Measurements from ENCODE around the gene CNTFR.
A peak's percentile ranks its signal among the peaks of the same experiment; 100 is the strongest.

Gene CNTFR

GRCh38 chr9:34587271-34587670 lies 2.3 kb downstream of the CNTFR start:
- H3K9me3 Mint-ChIP-seq, result no peaks in the 10 kb centered on the region
- H3K36me3 Mint-ChIP-seq (ENCODE audit: low read depth), result no peaks in the 10 kb centered on the region
- DNase-seq, result no peak
- peaks cover 26% of the 10 kb centered on the region for H3K4me1 Mint-ChIP-seq (ENCODE audit: low read depth)
- H3K27me3 Mint-ChIP-seq, result peaks cover 90% of the 10 kb centered on the region
- no peak overlapping the region for H3K4me3 Mint-ChIP-seq
- no peak overlapping the region for H3K27ac Mint-ChIP-seq

- DNase-seq, result no peak
- Mint-ChIP-seq H3K27me3 (peaks cover 86% of the 10 kb centered on the region), H3K4me1 (ENCODE audit: low read depth) (peaks cover 18% of the 10 kb centered on the region), H3K27ac (no peak overlapping the region), H3K9me3 (no peaks in the 10 kb centered on the region), H3K4me3 (no peak overlapping the region), H3K36me3 (ENCODE audit: low read depth) (no peaks in the 10 kb centered on the region)
Measured at GRCh38 chr9:34585946-34586669, 3.4 kb downstream of the CNTFR start.

- Mint-ChIP-seq H3K36me3 (ENCODE audit: low read depth) (no peaks in the 10 kb centered on the region), H3K4me3 (no peak overlapping the region), H3K9me3 (no peaks in the 10 kb centered on the region), H3K4me1 (ENCODE audit: low read depth) (peaks cover 6% of the 10 kb centered on the region), H3K27me3 (peaks cover 86% of the 10 kb centered on the region), H3K27ac (no peak overlapping the region)
- no peak for DNase-seq
Measured at GRCh38 chr9:34584970-34585369, 4.6 kb downstream of the CNTFR start.

DNA sequence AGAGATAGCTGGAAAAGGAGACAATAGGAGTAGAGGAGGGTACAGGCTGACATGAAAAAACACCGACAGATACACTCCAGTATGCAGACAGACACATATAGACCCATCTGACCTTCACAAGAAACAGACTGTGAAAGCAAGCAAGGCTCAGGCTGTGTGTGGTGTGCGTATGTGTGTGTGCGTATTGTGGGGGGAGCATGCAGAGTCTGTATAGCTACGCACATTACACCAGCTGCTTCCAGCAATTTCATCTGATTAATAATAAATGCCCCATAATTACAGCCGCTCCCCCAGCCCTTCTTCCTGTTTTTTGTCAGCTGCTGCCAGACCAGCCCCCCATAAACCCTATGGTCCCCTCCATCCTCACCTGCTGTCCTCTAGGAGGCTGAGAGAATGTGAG lies 6.7 kb downstream of the CNTFR start:
- peaks cover 2% of the 10 kb centered on the region for H3K4me1 Mint-ChIP-seq (ENCODE audit: low read depth)
- no peak for DNase-seq
- H3K27me3 Mint-ChIP-seq, result peaks cover 90% of the 10 kb centered on the region
- no peaks in the 10 kb centered on the region for H3K9me3 Mint-ChIP-seq
- H3K4me3 Mint-ChIP-seq, result no peak overlapping the region
- no peak overlapping the region for H3K27ac Mint-ChIP-seq
- no peaks in the 10 kb centered on the region for H3K36me3 Mint-ChIP-seq (ENCODE audit: low read depth)

DNA sequence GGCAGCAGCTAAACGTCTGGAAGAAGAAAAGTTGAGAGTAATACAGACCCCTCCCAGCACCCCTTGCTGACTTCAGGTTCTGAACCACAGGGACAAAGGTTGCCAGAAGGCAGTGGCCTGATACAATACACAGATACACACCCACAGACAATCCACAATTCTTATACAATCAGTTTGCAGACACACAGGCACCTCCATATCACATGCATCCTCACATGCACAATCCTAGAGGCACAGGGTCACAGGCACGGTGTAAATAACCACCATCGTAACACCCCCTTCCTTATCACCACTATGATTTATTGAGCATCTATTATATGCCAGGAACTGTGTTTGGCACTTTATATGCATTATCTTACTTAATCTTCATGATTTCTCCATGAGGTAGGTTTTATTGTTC lies 8.2 kb downstream of the CNTFR start:
- no peaks in the 10 kb centered on the region for H3K9me3 Mint-ChIP-seq
- H3K36me3 Mint-ChIP-seq (ENCODE audit: low read depth), result no peaks in the 10 kb centered on the region
- peaks cover 8% of the 10 kb centered on the region for H3K4me1 Mint-ChIP-seq (ENCODE audit: low read depth)
- peaks cover 89% of the 10 kb centered on the region for H3K27me3 Mint-ChIP-seq
- DNase-seq, result no peak
- no peak overlapping the region for H3K4me3 Mint-ChIP-seq
- H3K27ac Mint-ChIP-seq, result no peak overlapping the region

DNA sequence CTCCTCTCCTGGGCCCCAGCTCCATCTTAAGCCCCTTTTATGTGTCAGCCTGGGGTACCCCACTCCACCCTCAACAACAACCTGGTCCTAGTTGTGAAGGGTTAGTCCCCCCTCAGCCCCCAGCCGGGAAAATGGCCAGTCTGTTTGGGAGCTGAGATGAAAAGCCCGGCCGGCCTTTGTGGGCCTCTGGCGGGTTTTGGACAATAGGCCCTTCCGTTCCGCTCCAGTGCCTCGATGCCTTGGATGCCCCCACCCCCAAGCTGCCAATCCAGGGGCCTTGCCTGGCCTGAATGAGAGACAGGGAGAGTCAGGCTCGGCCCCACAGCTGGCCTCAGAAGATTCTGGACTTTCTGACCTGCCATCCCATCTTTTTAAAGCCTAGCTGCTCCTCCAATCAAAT lies 9.2 kb downstream of the CNTFR start:
- DNase-seq, result no peak
- H3K9me3 Mint-ChIP-seq, result no peaks in the 10 kb centered on the region
- H3K4me1 Mint-ChIP-seq (ENCODE audit: low read depth), result peaks cover 8% of the 10 kb centered on the region
- H3K36me3 Mint-ChIP-seq (ENCODE audit: low read depth), result no peaks in the 10 kb centered on the region
- peaks cover 87% of the 10 kb centered on the region for H3K27me3 Mint-ChIP-seq
- no peak overlapping the region for H3K27ac Mint-ChIP-seq
- H3K4me3 Mint-ChIP-seq, result no peak overlapping the region

DNA sequence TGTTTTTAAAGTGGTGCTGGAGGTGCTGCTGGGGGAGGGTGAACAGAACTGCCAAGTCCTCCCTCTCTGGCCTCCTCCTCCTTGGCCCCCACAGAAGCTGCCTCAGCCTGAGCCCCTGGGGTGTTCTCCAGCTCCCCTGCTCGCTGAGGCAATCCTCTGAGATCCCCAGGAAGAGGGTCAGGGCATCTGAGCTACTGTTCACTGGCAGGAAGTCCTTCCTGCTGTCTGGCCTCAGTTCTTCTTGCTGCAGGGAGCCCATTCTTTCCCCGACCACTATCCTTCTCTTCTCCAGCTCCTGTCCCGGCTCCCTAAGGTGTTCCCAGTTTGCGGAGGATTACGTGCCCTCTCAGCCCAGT lies 9.7 kb downstream of the CNTFR start:
- Mint-ChIP-seq H3K36me3 (ENCODE audit: low read depth) (no peaks in the 10 kb centered on the region), H3K27ac (no peak overlapping the region), H3K4me3 (no peak overlapping the region), H3K27me3 (peaks cover 87% of the 10 kb centered on the region), H3K4me1 (ENCODE audit: low read depth) (peaks cover 8% of the 10 kb centered on the region), H3K9me3 (no peaks in the 10 kb centered on the region)
- no peak for DNase-seq

GRCh38 chr9:34579104-34579807 lies 10.3 kb downstream of the CNTFR start:
- Mint-ChIP-seq H3K9me3 (no peaks in the 10 kb centered on the region), H3K4me1 (ENCODE audit: low read depth) (peaks cover 8% of the 10 kb centered on the region), H3K27ac (no peak overlapping the region), H3K27me3 (peaks cover 85% of the 10 kb centered on the region), H3K36me3 (ENCODE audit: low read depth) (no peaks in the 10 kb centered on the region), H3K4me3 (no peak overlapping the region)
- no peak for DNase-seq

DNA sequence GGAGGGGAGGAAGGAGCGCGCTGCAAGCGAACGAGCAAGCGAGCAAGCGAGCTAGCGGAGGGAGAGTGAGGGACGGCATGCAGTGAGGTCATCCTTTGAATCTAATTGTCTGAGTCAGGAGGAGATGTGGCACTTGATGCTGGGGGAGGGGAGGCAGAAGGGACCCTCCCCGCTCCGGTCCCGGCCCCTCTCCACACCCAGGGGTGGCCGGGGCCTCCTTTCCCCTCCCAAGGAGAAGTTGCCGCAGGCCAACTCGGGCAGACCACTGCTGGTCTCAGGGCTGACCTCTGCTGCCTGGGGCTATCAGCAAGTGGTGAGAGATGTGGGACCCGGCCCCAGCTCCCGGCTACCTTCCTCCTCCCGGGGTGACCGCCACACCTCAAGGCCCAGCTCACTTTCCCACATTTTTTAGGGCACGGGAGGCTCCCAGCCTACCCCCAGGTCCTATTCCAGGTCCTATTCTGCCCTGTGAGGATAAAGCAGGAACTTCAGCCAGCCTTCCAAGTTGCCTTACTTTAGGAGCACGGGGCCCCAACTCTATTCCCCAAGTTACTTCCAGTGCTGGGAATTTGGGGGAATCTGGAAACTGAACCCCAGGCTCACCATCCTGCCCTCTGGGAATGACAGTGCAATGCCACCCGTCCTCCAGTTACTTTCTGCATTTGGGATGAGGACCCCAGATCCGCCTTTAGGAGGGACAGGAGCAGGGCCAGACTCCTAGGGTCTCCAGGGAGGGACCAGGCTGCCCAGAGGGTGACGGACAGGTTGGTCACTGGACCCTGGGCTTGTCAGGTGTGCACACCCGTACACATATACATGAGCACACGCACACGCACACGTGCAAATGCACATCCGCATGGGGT lies 11.1 kb downstream of the CNTFR start:
- Mint-ChIP-seq H3K4me3 (no peak overlapping the region), H3K27me3 (peaks cover 81% of the 10 kb centered on the region), H3K9me3 (no peaks in the 10 kb centered on the region), H3K36me3 (ENCODE audit: low read depth) (no peaks in the 10 kb centered on the region), H3K27ac (no peak overlapping the region), H3K4me1 (ENCODE audit: low read depth) (peaks cover 8% of the 10 kb centered on the region)
- no peak for DNase-seq

- Mint-ChIP-seq H3K4me3 (peak overlapping the region; percentile 51), H3K36me3 (ENCODE audit: low read depth) (no peaks in the 10 kb centered on the region), H3K4me1 (ENCODE audit: low read depth) (peaks cover 8% of the 10 kb centered on the region), H3K27me3 (peaks cover 77% of the 10 kb centered on the region), H3K9me3 (no peaks in the 10 kb centered on the region), H3K27ac (no peak overlapping the region)
- no peak for DNase-seq
Measured at GRCh38 chr9:34577400-34578240, 11.9 kb downstream of the CNTFR start.

DNA sequence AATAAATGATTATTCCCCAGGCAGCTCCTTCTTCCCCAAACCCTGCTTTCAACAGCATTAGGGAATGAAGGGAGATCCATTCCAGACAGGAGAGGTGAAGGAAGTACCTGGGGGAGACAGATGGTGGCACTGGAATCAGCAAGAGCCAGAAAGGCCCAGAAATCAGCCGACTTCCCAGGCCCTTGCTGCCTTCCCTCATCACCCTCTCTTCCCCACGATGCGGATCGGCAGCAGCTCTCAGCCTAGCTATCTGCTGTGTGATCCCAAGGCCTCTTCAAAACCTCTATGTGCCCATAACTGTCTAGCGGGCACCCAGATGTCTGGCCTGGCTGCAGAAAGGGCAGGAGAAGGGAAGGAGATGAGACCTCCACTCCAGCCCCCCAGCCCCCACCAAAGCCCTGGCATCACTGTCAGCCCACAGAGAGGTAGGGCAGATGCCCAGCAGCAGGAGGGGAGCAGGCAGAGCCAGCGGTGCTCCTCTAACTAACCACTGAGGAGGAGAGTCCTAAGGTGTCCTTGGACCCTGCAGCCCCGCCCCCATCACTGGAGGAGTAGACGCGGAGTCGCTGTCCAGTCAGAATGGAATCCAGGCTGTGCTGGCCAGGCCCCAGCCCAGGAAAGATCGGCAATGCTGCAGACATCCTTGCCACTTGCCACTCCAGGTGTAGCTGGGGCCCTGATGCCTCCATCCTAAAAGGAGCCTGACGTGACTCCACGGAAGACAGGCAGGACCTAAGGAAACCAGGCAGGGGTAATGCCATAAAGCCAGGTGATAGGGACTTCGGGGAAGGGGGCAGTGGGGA lies 12.7 kb downstream of the CNTFR start:
- H3K36me3 Mint-ChIP-seq (ENCODE audit: low read depth), result no peaks in the 10 kb centered on the region
- peaks cover 73% of the 10 kb centered on the region for H3K27me3 Mint-ChIP-seq
- H3K27ac Mint-ChIP-seq, result no peak overlapping the region
- no peak overlapping the region for H3K4me3 Mint-ChIP-seq
- no peak for DNase-seq
- no peaks in the 10 kb centered on the region for H3K9me3 Mint-ChIP-seq
- H3K4me1 Mint-ChIP-seq (ENCODE audit: low read depth), result peaks cover 8% of the 10 kb centered on the region

DNA sequence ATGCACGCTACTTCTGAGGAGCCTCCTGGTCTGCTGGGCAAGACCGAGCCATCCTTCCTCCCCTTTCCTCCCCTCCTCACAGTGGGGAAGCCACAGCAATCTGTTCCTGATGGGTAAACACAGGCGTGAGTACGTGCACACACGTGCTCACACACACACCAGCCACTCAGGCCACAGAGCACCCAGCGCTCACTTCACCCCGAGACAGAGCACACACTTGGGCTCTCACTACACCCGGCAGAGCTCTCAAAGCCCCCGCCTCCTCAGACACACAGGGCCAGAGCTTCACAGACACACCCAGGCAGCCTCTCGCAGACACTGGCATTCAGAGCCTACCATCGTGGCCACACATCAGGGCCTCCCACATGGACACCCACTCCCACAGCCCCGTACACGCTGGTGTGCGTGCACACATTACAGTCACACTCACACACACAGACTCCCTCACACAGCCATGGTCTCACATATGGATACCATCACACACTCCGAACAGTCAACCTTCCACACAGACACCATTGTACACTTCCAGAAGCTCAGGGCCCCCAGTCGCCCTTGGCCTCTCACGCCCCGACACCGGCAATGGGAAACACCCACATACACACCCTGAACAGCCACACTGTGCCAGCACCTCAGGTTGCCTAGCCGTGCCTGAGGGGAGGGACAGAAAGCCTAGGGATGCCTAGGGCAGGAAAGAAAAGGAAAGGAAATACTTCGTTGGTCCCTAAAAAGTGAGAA lies 13.5 kb downstream of the CNTFR start:
- Mint-ChIP-seq H3K27me3 (peaks cover 69% of the 10 kb centered on the region), H3K36me3 (ENCODE audit: low read depth) (no peaks in the 10 kb centered on the region), H3K9me3 (no peaks in the 10 kb centered on the region), H3K27ac (no peak overlapping the region), H3K4me3 (no peak overlapping the region), H3K4me1 (ENCODE audit: low read depth) (peaks cover 8% of the 10 kb centered on the region)
- no peak for DNase-seq

- no peaks in the 10 kb centered on the region for H3K9me3 Mint-ChIP-seq
- H3K4me3 Mint-ChIP-seq, result no peak overlapping the region
- peaks cover 63% of the 10 kb centered on the region for H3K27me3 Mint-ChIP-seq
- H3K36me3 Mint-ChIP-seq (ENCODE audit: low read depth), result no peaks in the 10 kb centered on the region
- DNase-seq, result no peak
- H3K4me1 Mint-ChIP-seq (ENCODE audit: low read depth), result peaks cover 8% of the 10 kb centered on the region
- no peak overlapping the region for H3K27ac Mint-ChIP-seq
Measured at GRCh38 chr9:34575241-34575640, 14.3 kb downstream of the CNTFR start.
